Omental fat pad (tissue), 4 donors: ENCODE data around the gene RARRES1. TPM values are rescaled to one million over a fixed set of nuclear protein-coding genes. Genes with fewer than 3 reads are reported as not detected.
"Not testable (repeated sequence)": the region's sequence is repeated elsewhere in the genome, so short reads cannot be mapped to it uniquely, and the experiment has no call there.

Experiments used
- ATAC-seq: fragments of 150-250 bp; one replicate; pipeline ENCODE4 v1.9.1; 2016; ENCODE audit warnings: mild to moderate bottlenecking, moderate library complexity; ENCODE audit not compliant: low FRiP score
- DNase-seq: peaks from one replicate; pipeline ENCODE4 v3.0.0-alpha.2; 2019; ENCODE audit warnings: low spot score
- total RNA-seq, 4 donors: library from RNA; depleted of rRNA; stranded (reverse); fragments of >200 nt; gene quantifications; one replicate each; pipeline ENCODE4 v1.1.0, GENCODE V29; 2016
- TF ChIP-seq, protein P1 (sequence below), 3 donors: fragments of 450-650 bp; IDR thresholded peaks; one replicate each; pipeline ENCODE4 v1.5.1; 2016 to 2017; ENCODE audit warnings: antibody characterized with exemption in 3 of 3, mild to moderate bottlenecking in 3 of 3, moderate library complexity in 2 of 3

The RARRES1 gene
- total RNA-seq, 4 donors from 2014 or later: 16.1 to 691 (median 335) TPM

DNA sequence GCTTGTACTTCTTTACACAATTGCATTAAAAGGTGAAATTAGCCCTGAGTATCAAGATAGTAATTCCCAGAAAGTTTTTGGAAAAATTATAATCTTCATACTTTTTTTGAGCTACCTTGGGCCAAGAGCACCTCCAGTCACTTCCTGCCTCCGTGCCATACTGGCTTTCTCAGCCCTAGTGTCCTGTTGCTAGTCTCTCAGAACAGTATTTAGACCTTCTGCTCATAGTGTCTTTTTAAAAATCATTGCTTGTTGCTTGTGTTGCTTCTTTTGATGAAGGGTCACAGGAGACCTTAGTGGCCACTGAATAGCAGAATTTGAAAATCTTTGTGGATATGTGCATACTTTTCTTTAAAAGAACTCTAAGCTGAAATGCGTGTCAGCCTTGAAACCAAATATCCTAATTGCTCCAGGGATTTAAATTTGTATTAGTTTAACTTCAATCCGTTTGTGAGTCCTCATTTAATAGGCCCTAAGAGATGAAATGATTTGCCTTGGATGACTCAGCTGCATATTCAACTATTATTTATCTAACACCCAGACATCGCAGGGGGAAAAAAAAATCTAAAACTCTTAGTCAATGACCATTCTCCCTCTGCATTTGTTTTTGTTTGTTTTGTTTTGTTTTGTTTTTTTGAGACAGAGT lies 30.7 kb downstream of the RARRES1 start:
- no peak for DNase-seq
- TF ChIP-seq, protein P1, sequence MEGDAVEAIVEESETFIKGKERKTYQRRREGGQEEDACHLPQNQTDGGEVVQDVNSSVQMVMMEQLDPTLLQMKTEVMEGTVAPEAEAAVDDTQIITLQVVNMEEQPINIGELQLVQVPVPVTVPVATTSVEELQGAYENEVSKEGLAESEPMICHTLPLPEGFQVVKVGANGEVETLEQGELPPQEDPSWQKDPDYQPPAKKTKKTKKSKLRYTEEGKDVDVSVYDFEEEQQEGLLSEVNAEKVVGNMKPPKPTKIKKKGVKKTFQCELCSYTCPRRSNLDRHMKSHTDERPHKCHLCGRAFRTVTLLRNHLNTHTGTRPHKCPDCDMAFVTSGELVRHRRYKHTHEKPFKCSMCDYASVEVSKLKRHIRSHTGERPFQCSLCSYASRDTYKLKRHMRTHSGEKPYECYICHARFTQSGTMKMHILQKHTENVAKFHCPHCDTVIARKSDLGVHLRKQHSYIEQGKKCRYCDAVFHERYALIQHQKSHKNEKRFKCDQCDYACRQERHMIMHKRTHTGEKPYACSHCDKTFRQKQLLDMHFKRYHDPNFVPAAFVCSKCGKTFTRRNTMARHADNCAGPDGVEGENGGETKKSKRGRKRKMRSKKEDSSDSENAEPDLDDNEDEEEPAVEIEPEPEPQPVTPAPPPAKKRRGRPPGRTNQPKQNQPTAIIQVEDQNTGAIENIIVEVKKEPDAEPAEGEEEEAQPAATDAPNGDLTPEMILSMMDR (IDR thresholded peaks at IDR 0.05): no peak
- ATAC-seq: no peak

DNA sequence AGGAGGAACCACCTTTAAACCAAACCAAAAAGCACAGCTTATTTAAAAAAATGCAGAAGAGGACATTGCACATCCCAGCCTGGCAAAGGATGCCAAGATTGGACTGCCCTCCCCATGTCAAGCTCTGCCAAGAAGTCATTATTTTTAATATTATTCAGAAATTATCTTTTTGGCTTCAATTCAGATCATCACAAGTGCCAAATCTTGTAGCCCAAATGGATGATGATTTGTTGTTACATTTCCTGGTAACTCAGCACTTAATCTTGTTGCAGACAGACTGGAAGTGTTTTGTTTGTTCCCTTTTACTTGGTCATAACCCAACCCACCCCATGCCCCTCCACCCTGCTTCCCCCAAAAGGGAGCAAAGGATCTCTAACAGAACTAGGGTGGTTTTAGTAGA lies 31.7 kb downstream of the RARRES1 start:
- peak; percentile 73 for ATAC-seq
- TF ChIP-seq, protein P1 (IDR thresholded peaks at IDR 0.05): no peak

GRCh38 chr3:158696618-158697017 lies 35.6 kb downstream of the RARRES1 start:
- ATAC-seq: peak; percentile 62
- TF ChIP-seq, protein P1 (IDR thresholded peaks at IDR 0.05): no peak
- DNase-seq: no peak

More for the DNA sequence above, 31.7 kb downstream of the RARRES1 start:
- no peak for DNase-seq

DNA sequence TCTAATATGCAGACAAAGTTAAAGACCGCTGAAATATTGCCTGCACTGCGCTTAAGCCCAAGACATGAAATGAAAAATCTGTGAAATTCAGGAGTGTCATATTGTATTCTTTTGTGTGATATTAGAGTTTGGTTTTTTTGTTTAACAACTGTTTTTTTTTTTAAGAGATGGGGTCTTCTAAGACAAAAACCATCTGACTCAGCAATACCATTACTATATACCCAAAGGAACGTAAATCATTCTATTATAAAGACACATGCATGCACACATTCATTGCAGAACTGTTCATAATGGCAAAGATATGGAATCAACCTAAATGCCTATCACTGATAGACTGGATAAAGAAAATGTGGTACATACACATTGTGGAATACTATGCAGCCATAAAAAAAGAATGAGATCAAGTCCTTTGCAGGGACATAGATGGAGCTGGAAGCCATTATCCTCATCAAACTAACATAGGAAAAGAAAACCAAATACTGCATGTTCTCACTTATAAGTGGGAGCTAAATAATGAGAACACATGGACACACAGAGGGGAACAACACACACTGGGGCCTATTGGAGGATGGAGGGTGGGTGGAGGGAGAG lies 38.3 kb downstream of the RARRES1 start:
- not testable (repeated sequence) for ATAC-seq, DNase-seq

DNA sequence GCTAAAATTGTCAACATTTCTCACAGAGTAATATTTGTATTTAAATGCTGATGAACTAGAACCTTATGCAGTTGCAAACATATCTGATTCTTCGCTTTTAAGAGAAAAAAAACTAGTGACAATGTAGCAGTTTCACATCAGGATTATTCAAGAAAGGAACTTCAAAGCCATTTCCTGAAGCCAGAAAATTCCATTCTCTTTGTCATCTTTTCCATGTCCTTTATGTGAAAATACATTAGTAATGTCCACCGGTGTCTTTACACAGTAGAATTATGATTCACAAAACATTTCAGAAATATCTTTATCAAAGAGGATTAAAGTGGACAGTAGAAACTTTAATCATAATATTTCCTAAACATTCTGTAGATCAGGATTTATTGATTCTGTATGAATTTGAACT lies 47.1 kb downstream of the RARRES1 start:
- TF ChIP-seq, protein P1 (IDR thresholded peaks at IDR 0.05): no peak
- ATAC-seq: no peak
- DNase-seq: no peak

DNA sequence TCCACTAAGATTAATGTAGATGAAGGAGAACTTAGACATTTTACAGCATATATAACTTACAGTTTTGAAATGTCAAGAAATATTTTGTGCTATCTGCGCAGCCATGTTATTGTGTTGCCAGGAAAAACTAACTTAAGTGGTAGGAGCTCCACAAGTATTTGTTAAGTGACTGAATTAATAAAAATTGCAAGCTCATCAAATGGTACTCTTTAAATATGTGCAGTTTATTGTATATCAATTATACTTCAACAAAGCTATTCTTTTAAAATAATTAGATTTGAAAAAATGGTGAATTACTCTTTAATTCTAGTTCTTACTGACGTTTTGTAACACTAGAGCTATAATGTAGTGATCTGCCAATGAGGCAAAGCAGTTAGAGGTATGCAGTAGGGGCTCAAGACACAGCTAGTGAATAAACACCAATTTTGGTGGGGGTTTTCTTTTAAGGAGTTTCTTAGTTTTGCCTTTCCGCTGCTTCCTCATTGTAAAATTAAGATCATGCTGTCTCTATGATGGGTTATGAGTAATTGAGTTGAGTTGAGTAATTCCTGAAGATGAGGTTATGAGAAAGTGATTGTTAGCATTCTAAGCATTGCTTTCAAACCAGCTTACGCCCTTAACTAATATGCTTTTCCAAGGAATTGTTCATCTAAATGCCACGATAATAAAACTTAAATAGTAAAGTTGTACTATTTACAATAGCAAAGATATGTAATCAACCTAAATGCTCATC lies 48.9 kb downstream of the RARRES1 start:
- DNase-seq: no peak
- TF ChIP-seq, protein P1 (IDR thresholded peaks at IDR 0.05): no peak
- ATAC-seq: no peak

DNA sequence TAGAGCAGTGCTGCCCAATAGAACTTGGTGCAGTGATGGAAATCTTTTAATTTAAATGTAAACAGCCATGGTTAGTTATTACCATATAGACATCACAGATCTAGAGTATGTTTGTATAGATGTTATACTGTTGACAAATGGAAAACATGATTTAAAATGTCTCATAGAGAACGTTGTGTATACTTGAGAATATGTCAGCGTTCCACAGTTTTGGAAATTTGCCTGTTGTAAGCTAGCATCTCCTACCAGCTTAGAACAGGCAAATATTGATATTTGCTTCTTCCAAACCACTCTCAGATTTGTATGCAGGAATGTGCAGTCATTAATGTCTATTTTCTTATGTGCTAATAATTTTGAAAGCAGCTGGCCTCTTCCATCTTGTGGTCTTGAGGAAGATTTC lies 51.4 kb downstream of the RARRES1 start:
- DNase-seq (no peak), ATAC-seq (no peak)
- TF ChIP-seq, protein P1 (IDR thresholded peaks at IDR 0.05): no peak
